Measurements from ENCODE around the gene PIK3AP1.

- TF ChIP-seq, protein P1, sequence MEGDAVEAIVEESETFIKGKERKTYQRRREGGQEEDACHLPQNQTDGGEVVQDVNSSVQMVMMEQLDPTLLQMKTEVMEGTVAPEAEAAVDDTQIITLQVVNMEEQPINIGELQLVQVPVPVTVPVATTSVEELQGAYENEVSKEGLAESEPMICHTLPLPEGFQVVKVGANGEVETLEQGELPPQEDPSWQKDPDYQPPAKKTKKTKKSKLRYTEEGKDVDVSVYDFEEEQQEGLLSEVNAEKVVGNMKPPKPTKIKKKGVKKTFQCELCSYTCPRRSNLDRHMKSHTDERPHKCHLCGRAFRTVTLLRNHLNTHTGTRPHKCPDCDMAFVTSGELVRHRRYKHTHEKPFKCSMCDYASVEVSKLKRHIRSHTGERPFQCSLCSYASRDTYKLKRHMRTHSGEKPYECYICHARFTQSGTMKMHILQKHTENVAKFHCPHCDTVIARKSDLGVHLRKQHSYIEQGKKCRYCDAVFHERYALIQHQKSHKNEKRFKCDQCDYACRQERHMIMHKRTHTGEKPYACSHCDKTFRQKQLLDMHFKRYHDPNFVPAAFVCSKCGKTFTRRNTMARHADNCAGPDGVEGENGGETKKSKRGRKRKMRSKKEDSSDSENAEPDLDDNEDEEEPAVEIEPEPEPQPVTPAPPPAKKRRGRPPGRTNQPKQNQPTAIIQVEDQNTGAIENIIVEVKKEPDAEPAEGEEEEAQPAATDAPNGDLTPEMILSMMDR (conservative IDR thresholded peaks at IDR 0.05; ENCODE audit: low read length) = no peak
- no peak for TF ChIP-seq EZH2phosphoT487 (IDR thresholded peaks at IDR 0.05; ENCODE audit: borderline replicate concordance)
These were observed 23.4 kb downstream of the PIK3AP1 start for GRCh38 chr10:96696845-96697425.

All from Loucy (cell line).